GM12801 (cell line): ENCODE data around the gene FOXA3.

Source experiments
- CTCF ChIP-seq: IDR thresholded peaks from one replicate; pipeline ENCODE4 v1.5.1; 2011; ENCODE audit warnings: control low read depth; ENCODE audit not compliant: insufficient read length; ENCODE audit errors: extremely low read depth

FOXA3 gene

GRCh38 chr19:45860359-45861259 lies 3.5 kb upstream of the FOXA3 start:
- no peak for TF ChIP-seq CTCF

GRCh38 chr19:45862271-45862563 lies 1.9 kb upstream of the FOXA3 start:
- no peak for TF ChIP-seq CTCF

- no peak for TF ChIP-seq CTCF
These were observed 1.4 kb upstream of the FOXA3 start, which contains the start of gene SYMPK for GRCh38 chr19:45862564-45863334. SYMPK (minus strand) TSS chr19:45863147; CDS start chr19:45854495, 8,652 bp downstream.

GRCh38 chr19:45863335-45863839 lies 739 bp upstream of the FOXA3 start:
- TF ChIP-seq CTCF: no peak

GRCh38 chr19:45864629-45865082 lies 530 bp downstream of the FOXA3 start:
- TF ChIP-seq CTCF: no peak

GRCh38 chr19:45865269-45865948 lies 1.3 kb downstream of the FOXA3 start:
- TF ChIP-seq CTCF: no peak

GRCh38 chr19:45866400-45867176 lies 2.5 kb downstream of the FOXA3 start:
- no peak for TF ChIP-seq CTCF
